Measurements from ENCODE around the gene MAFF.
"Not testable (repeated sequence)": the region's sequence is repeated elsewhere in the genome, so short reads cannot be mapped to it uniquely, and the experiment has no call there.

MAFF gene

DNA sequence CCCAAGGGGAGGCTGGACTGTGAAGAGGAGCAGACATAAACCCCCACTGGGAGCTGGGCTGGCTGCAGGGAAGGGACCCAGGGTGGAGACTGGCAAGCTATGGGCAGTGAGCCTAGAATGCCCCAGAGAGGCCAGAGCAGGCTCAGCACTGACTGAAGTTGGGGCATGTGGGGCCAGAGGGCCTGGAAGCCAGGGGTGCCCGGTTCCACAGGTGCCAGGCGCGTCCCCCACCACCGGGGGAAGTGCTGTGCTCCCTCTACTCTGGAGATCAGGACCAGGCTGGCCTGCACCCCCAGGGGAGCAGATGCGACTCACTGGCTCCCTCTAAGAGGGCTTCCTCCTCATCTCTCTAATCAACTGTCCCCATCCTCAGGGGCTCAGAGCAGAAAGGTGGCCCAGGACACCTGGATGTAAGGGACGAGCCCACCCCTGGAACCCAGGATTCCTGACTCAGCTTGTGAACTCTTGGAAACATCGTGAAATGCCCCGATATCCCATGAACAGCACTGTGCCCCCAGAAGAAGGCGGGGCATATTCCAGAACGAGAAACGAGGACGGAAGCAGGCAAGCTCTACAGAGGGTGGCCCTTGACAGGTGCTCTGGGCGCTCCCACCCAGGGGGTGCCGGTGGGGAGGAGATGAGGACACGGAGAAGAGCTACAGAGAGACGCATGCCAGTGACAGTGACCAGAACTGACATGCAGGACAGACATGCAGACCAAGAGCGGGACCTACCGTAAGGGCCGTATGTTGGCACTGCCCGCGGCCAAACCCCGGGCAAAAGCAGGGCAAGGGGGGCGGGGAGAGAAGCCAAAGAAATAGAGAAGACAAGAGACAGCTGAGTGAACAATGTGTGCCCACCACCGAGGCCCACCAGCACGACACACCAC, 20.4 kb downstream of the MAFF start:
- in situ Hi-C loops (cut with HindIII; ENCODE audit: low sequenced_read_pairs), result no loop called here

DNA sequence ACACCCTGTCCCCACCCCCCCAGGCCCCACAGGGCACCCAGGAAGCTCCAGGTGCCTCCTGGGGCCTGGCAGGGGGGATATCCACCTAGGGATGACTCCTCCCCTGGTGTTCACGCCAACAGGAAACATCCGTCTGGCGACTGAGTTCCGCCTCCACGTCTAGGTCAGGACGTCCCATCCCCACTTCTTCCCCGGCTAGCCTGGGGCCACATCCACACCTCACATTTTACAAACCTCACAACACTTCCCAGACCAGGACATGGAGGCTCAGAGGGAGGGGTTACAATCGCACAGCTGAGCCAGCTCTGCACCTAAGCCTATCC, 21.0 kb downstream of the MAFF start:
- in situ Hi-C loops (cut with HindIII; ENCODE audit: low sequenced_read_pairs), result no loop called here

DNA sequence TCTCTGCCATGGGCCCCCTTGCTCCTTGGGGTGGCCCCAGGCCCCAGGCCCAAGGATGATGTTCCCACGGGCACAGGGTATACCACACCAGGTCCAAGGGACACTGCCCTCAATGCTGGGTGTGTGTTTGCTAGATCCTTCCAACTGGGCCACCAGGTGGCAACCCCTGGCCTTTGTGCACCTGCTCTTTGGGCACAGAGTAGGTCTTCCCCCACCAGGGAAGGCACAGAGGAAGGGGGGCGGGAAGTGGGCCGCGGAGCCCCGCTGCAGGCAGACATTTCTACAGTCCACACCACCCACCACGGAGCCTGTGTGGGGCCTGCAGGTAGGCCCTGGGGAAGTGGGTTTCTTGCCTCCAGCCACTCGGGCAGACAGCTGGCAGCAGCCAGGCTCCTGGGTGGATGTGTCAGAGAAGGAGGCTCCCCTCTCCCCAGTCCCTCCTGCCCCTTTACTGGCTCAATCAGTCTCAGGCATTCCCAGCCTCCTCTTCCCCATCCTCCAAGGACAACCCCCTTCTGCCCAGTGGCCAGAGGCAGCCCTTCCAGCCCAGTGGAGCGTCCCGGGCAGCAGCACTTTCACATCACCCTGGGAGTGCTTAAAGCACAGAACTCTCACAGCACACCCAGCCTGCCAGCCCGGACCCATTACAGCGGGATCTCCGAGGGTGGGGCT, 21.6 kb downstream of the MAFF start:
- in situ Hi-C loops (cut with HindIII; ENCODE audit: low sequenced_read_pairs), result no loop called here

DNA sequence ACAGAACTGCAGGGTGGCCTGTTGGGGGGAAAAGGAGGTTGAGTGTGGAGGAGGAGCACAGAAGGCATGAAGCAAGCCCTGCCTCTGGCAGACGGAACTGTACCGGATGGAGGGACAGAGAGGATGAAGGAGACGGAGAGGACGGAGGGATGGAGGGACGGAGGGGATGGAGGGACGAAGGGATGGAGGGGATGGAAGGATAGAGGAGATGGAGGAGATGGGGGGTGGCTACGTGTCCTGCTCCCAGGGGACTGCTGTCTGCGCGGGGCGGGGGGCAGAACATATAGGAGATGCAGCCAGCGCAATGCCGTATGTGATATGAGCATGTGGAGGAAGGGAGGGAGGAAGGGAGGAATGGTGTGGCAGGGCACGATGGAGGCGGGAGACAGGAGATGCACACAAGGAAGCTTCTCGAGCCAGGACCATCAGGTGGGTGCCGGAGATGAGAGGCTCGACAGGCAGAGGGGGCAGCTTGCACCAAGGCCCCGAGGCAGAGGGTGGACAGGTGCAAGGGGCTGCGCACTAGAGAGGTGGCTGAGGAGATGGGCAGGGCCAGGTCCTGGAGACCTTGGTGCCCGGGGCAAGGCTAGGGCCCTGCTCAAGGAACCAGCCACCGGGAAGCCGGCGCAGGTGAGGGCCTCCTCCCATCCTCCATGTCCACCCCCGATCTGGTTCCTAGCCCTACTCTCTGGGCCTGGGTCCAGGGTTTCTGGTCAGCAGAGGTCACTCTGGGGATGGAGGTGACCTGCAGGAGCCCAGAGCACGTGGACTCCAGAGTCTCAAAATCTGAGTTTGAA, 25.3 kb downstream of the MAFF start:
- in situ Hi-C loops (cut with HindIII; ENCODE audit: low sequenced_read_pairs), result loop anchor here (5.0 kb wide), 1 partner anchor 40 kb away; no protein-coding TSS in a partner anchor

DNA sequence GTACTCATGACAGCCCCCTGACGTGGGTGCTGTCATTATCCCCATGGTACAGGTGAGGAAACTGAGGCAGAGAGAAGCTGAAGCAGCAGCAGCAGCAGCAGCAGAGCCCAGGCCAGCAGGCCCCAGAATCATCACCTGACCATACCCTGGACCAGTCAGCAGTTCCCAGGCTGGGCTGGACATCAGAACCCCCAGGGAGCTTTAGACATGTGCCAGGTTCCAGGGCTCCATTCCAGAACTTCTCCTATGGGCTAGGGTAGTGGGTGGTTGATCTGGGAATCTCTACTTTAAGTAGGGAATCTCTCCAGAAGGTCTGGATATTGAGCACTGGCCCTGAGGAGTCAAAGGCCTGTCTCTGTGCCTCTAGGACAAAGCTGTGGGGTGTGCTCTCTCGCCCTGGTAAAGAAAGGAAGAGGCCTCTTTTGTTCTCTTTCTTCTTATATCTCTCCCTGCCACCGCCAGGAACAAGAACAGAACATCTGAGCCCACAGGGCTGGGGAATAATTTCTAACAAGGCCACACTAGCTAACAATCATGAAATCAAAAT, 26.6 kb downstream of the MAFF start:
- in situ Hi-C loops (cut with HindIII; ENCODE audit: low sequenced_read_pairs), result loop anchor here (5.0 kb wide), 1 partner anchor 39 kb away; no protein-coding TSS in a partner anchor

DNA sequence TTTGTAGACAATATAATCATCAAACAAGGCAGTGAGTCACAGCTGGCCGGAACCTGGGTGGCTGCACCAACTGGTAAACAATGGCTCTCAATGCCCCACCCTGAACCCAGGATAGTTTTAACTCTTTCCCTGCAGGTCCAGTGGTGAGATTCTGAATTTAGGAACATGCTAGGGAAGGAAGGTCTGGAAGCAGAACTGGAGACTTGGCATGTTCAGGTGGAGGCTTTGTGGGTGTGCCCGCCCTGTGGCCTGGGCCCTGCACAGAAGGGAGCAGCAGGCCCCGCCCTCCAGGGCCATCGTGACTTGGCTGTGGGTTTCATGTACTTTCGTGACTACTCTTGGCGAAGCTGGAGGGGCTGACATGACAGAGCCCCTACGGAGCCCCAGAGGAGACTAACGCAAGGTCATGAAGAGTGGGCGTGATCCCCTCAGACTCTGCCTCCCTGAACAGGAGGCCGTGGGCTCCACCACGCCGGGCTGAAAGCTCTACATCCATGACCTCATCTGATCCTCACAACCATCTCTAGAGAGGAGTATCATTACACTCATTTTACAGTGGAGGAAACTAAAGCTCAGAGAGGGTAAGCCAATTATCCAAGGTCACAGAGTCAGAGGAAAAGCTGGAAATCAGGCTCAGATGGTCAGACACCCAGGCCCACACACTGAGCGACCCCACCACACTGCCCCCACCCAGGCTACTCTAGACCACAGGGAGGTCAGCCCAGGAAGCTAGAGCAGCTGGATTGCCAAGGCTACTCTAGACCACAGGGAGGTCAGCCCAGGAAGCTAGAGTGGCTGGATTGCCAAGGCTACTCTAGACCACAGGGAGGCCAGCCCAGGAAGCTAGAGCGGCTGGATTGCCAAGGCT, 27.3 kb downstream of the MAFF start:
- in situ Hi-C loops (cut with HindIII; ENCODE audit: low sequenced_read_pairs), result loop anchor here (5.0 kb wide), 1 partner anchor 38 kb away; no protein-coding TSS in a partner anchor

DNA sequence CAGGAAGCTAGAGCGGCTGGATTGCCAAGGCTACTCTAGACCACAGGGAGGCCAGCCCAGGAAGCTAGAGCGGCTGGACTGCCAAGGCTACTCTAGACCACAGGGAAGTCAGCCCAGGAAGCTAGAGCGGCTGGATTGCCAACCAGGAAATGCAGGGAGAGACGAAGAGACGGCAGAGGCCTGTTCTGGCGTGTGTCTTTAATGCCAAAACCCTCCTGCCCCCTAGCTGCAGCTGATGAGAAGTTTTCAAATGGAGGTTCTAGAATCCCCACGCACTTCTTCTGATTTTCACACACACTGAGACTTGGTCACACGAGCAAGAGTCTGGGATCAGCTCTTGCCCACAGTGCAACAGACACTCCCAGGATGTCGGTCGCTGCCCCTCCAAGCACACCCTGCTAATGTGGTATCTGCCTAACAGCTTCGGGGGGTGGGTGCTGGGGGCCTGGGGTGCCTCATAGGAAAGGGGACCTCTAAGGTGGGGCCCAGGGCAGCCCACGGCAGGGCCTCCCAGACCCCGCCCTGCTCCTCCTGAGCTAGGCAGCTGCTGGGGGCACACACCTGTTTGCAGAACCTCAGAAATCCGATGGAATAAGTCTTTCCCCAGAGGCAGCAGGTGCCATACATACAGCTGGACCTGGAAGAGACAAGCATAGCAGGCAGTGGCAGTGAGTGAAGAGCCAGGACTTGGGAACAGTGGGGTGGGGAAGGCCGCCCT, 28.5 kb downstream of the MAFF start:
- in situ Hi-C loops (cut with HindIII; ENCODE audit: low sequenced_read_pairs), result no loop called here

DNA sequence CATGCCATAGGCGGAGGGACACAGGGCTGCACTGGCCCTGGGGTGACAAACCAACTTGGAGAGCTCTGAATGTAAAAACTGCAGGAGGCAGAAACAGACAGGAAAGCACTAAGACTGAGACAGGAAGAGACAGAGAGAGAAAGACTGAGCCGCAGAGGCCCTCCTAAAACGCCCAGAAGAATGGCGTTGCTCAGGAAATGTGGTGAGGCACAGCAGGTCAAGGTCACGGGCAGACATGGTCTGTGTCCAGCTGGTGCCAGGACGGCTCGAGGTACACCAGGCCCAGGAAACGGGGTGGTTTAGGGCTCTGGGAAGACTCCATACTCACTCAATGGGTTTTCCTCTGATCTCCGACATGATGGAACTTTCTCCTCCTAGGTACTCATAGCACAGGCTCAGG, 29.1 kb downstream of the MAFF start:
- in situ Hi-C loops (cut with HindIII; ENCODE audit: low sequenced_read_pairs), result no loop called here

DNA sequence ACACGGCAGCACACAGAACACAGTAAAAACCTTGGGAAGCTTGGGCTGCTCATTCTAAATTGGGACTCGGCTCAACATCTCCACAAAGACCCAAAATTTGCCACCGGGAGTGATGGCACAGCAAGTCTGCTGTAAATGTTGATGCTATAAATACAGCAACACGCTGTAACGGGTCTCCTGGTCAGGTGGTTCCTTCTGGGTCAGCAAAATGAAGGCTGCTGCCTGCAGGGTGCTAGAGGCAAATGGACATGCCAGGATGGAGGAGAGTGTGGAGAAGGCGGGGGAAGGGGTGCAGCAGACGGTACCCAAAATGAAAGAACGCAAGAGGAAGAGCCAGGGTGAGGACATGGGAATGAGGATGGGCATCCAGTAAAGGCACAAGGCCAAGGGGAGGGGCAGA, 30.4 kb downstream of the MAFF start:
- in situ Hi-C loops (cut with HindIII; ENCODE audit: low sequenced_read_pairs), result no loop called here

DNA sequence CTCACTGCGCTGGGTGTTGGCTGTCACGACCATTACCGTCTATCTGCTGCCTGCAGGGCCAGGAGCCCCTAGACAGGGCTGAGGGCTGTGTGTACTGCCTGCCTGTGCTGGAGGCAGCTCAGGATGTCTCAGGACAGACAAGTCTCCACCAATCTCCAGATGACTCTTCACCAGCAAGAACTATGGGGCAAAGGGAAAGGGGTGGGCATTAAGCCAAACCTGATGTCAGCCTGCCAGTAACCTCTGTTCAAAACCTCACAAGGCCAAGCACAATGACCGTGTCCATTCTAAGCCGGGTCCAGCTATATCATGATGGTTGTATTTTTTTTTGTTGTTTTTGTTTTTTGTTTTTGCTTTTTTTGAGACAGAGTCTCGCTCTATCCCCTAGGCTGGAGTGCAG, 31.6 kb downstream of the MAFF start:
- in situ Hi-C loops (cut with HindIII; ENCODE audit: low sequenced_read_pairs), result no loop called here

DNA sequence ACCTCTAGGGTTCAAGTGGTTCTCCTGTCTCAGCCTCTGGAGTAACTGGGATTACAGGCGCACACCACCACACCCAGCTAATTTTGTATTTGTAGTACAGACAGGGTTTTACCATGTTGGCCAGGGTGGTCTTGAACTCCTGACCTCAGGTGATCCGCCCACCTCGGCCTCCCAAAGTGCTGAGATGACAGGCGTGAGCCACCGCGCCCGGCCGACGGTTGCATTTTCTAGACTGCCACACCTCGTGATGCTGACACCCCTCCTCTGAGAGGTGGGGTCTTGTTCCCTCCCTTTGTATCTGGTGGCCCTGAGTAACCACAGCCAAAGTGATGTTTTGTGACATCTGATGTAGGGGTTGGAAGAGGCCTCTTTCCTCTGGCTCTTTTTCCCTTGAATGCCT, 32.1 kb downstream of the MAFF start:
- in situ Hi-C loops (cut with HindIII; ENCODE audit: low sequenced_read_pairs), result not testable (repeated sequence)

DNA sequence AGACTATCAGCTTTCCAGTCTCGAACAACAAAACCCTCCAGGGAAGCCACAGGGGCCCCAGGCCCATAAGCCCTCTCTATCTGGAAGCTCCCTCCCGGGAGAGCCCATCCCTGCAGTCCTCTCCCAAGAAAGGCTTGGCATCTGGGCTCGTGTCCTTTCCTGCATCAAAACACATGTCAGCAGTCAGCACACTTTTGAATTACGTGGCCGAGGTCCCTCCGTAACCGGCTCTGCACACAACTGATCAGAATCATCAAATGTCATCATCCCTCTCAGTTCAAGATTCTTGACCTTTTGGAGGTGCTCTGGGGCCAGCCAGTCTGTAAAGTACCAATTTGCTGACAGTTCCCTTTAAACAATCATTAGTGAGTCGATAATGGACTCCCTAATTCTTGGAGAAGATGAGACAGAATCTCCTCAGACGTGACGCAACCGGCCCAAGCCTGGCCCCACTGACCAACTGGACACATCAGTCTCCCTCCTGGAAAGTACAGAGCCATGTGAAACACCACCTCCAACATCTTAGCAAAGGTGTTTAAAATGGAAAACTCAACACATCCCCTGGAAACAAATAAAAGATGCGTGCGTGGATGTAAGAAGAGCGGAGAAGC, 33.6 kb downstream of the MAFF start:
- in situ Hi-C loops (cut with HindIII; ENCODE audit: low sequenced_read_pairs), result no loop called here

DNA sequence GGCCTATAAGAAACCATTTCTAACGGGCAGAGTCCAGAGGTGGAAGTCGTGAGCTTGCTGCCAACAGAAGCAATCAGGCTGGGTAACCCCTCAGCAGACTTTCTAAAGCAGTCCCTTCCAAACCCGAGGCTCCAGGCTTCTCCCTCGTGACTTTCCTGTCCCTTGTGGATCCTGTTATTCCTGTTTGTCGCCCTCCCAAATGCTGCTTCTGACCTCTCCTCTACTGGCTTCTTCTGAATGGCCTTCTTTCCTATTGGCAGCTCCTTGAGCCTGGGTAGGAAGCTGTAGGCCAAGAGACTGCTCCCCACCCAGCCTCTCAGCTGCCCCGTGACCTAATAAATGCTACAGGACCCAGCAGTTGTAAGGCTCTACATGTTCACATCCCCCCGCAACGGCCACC, 35.0 kb downstream of the MAFF start:
- in situ Hi-C loops (cut with HindIII; ENCODE audit: low sequenced_read_pairs), result no loop called here

DNA sequence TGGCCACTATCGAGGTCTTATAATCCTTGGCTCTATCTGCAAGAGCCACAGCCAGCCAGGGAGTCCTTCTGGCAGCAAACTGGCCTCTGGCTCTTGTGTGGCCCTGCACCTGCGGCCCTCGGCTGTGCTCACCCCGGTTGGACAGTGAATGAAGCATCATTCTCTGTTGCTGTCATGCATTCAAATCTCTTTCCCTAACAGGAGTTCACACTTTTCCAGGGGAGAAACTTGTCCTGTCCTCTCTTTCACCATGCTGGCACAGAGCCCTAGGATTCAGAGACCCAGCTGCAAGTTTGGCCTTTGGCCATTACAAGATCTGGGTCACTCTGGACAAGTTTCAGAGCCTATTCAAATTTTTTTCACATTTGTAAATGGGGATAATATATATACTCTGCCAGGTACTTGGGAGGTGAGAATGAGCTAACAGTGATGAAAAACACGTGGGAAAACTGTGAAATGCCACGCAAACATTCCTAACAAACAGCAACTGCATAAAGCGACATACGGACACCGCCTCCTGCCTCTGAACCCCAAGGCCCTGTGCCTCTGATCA, 36.8 kb downstream of the MAFF start:
- in situ Hi-C loops (cut with HindIII; ENCODE audit: low sequenced_read_pairs), result no loop called here

DNA sequence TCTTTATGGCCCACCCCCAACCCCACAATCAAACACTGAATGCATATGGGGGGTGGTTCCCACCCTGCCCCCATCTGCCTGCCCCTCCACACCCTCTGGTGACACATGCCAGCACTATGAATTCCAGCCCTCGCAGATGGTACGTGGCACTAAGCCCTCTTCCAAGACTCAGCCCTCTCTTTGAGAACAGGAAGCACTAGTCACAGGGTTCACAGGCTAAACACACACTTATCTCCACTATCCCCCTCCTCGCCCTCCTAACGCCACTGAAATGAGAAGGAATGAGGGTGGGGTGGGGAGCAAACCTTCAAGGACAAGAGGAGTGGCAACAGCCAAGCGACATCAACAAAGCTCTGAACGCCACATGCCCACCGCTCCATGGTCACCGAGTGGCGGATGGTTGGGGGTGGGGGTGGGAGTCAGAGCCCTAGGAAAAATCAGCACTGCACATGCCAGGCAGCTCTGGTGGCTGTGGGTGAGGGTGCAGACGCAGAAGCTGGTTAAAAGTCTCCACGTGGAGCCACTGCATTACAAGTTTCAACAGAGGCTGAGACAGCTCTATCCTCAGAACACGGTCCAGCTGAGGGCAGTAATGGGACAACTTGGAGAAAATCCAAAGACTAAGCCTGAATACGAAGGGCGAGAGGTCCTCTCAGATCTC, 37.4 kb downstream of the MAFF start:
- in situ Hi-C loops (cut with HindIII; ENCODE audit: low sequenced_read_pairs), result no loop called here

DNA sequence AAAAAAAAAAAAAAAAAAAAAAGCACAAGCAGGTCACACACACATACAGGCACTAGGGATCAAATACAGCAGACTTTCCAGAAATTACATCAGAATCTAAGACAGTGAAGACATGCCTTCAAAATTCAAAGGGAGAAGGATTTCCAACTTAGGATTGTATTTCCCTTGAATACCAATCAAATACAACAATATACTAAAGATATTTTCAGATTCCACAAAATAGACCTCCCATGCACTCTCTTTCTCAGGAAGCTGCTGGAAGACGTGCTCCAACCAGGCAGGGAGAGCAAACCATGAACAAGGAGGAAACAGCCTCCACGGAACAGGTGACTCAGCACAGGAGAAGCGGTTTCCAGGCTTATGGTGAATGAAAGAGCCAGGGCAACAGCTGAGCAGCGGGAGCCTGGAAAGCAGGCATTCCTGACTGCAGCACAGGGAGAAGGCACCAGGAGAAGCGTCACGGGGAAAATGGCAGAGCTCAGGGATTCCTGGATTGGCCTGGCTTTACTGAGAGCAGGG, 39.0 kb downstream of the MAFF start:
- in situ Hi-C loops (cut with HindIII; ENCODE audit: low sequenced_read_pairs), result no loop called here

DNA sequence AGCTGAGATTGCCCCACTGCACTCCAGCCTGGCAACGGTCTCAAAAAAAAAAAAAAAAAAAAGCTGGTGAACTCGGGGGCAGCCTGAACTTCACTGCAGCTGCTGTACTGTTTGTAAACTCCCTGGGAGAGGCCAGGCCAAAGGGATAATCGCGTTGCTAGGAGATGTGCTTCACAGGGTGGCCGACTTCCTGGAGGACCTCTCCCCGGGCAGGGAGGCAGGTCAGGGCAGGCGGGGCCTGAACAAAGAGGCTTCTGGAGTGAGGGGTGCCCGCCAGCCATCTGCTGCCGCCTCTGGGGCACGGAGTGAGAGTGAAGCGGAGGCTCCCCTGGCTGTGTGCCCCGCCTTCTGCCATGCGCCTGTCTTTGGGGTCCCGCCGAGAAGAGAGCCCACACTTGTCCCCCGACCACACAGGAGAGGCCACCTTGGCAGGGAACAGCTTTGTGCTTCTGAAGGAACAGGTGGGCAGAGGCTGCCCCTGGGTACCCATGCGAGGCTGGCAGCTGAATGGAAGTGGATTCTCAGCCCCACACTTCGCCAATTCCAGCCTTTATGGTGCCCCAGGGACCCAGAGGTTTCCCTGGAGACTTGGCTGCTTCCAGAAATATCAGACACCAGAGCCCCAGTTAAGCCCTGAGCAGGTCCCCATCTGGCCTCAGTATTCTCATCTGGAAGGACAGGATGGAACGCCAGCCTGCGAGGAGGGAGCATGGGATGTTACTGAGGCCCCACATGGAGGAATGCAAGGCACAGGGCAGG, 41.4 kb downstream of the MAFF start:
- in situ Hi-C loops (cut with HindIII; ENCODE audit: low sequenced_read_pairs), result no loop called here
